Activated T-cell treated with anti-CD3 and anti-CD28 coated beads for 48 hours (primary cell): ENCODE data around the gene INSL3.
"Not testable (repeated sequence)": the region's sequence is repeated elsewhere in the genome, so short reads cannot be mapped to it uniquely, and the experiment has no call there.

Experiments used
- DNase-seq: peaks from one replicate; pipeline ENCODE4 v3.0.0-alpha.2; 2020; ENCODE audit warnings: low read depth

The INSL3 gene

DNA sequence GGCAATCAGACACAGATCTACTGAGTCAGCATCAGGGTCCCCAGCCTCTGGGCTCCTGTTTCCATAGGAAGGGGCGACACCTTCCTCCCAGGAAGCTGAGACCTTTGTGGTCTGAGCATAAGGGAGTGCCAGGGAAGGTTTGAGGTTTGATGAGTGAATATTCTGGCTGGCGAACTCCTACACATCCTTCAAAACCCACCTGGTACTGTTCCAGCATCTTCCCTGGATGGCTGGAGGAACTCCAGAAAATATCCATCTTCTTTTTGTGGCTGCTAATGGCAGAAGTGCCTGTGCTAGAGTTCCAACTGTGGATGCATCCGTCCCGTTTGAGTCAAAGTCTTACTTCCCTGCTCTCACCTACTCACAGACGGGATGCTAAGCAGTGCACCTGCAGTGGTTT is 9.2 kb downstream of the INSL3 start:
- no peak for DNase-seq

DNA sequence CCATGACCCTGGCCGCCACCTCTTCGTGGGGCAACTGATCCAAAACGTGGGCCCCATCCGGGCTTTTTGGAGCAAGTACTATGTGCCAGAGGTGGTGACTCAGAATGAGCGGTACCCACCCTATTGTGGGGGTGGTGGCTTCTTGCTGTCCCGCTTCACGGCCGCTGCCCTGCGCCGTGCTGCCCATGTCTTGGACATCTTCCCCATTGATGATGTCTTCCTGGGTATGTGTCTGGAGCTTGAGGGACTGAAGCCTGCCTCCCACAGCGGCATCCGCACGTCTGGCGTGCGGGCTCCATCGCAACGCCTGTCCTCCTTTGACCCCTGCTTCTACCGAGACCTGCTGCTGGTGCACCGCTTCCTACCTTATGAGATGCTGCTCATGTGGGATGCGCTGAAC is 9.6 kb downstream of the INSL3 start:
- no peak for DNase-seq

DNA sequence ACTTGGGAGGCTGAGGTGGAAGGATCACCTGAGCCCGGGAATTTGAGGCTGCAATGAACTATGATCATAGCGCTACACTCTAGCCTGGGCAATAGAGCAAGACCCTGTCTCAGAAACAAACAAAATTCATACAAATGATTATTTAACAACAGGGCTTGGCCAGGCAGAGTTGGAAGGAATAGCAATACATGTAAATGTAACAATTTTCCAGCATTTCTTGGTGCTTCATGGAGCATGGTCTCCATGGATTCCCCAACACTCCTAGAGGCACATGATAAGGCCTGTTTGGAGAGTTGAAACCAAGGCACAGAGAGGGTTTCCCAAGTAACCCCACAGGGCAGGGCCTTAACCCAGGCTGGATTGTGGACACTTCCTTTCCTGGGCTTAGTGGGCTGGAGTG is 10.2 kb downstream of the INSL3 start:
- no peak for DNase-seq

DNA sequence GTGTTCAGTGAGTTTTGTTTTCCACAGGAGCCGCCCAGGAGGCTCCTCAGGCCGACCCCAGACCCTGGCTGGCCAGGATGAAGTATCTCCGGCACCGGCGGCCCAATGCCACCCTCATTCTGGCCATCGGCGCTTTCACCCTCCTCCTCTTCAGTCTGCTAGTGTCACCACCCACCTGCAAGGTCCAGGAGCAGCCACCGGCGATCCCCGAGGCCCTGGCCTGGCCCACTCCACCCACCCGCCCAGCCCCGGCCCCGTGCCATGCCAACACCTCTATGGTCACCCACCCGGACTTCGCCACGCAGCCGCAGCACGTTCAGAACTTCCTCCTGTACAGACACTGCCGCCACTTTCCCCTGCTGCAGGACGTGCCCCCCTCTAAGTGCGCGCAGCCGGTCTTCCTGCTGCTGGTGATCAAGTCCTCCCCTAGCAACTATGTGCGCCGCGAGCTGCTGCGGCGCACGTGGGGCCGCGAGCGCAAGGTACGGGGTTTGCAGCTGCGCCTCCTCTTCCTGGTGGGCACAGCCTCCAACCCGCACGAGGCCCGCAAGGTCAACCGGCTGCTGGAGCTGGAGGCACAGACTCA is 13.5 kb downstream of the INSL3 start:
- DNase-seq: no peak

DNA sequence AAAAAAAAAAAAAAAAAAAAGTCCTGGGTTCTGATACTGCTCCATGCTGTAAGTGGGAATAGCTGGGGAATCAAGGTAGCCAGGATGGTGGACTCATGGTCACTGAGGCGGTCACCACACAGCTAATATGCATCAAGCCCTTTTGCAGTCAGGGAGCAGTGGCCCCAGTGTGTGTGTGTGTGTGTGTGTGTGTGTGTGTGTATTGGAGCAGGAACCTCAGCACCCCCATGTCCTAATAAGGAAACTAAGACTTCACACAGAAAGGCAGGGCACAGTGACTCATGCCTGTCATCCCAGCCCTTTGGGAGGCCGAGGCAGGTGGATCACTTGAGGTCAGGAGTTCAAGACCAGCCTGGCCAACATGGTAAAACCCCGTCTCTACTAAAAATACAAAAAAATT is 14.4 kb downstream of the INSL3 start:
- DNase-seq: no peak

DNA sequence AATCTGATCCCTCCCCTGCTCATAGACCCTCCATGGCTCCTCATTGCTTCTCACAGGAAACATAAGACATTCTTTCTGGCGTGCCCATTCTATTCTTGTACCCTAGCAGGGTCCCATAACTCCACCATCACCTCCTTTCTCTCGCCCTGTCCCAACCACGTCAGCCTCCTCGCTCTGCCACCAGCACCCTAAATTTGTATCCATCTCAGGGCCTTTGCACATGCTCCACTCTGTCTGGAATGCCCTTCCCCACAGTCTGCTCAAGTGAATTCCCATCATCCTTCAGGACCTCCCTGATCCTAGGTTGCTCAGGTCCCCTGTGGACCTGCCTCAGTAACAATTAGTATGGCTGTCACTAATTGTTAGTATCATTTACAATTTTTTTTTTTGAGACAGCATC is 15.9 kb downstream of the INSL3 start:
- DNase-seq: no peak

DNA sequence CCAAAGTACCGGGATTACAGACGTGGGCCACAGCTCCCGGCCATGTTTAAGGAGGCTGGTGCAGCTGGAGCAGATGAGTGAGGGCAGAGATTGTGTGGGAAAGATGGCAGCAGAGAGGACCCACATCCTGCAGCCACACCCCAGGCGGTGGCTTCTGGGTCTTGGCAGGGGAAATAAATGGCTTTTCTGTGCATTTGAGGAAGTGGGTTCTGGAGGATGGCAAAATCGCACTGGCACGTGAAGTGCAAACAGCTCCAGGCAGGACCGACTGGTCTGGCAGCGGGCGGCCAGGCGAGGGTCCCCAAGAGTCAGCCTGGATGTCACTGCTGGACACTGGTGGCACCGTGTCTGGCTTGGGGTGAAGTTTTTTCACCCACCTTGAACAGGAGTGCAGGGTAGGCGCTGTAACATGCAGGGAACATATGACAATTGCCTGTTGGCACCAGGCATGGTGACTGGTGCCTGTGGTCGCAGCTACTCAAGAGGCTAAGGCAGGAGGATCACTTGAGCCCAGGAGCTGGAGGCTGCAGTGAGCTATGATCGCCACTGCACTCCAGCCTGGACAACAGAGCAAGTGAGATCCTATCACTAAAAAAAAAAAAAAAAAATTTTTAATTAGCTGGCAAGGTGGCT is 17.9 kb downstream of the INSL3 start:
- DNase-seq: no peak

DNA sequence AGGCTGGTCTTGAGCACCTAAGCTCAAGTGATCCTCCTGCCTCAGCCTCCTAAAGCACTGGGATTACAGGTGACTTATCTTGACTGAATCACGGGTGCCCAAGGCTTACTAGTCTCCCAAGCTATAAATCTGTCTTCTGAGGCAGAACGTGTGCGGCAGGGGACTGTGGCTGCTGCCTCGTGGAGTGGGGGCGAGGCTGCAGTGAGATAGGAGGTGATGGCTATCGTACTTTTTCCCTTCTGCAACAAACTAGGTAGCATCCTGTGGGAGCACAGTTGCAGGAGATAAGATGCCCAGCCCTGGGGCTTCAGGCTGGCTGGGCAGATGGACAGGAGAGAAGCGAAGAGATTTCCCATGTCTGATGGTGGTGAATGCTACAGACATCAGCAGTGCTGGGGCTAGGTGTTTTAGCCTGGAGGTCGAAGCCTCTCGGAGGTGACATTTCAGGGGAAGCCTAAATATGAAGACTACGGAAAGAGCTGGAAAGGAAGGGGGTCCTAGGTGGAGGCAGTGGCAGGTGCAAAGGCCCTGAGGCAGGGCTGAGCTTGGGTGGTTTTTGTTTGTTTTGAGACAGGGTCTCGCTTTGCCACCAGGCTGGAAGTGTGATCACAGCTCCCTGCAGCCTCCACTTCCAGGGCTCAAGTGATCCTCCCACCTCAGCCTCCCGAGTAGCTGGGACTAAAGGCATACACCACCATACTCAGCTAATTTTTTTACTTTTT is 19.0 kb downstream of the INSL3 start:
- no peak for DNase-seq

DNA sequence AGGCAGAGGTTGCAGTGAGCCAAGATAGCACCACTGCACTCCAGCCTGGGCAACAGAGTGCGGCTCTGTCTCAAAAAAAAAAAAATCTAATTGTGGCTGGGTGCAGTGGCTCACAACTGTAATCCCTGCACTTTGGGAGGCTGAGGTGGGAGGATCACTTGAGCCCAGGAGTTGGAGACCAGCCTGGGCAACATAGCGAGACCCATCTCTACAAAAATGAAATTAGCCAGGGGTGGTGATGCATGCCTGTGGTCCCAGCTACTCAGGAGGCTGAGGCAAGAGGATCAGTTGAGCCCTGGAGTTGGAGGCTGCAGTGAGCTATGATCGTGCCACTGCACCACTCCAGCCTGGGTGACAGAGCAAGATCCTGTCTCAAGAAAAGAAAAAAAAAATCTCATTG is 22.7 kb downstream of the INSL3 start:
- not testable (repeated sequence) for DNase-seq

DNA sequence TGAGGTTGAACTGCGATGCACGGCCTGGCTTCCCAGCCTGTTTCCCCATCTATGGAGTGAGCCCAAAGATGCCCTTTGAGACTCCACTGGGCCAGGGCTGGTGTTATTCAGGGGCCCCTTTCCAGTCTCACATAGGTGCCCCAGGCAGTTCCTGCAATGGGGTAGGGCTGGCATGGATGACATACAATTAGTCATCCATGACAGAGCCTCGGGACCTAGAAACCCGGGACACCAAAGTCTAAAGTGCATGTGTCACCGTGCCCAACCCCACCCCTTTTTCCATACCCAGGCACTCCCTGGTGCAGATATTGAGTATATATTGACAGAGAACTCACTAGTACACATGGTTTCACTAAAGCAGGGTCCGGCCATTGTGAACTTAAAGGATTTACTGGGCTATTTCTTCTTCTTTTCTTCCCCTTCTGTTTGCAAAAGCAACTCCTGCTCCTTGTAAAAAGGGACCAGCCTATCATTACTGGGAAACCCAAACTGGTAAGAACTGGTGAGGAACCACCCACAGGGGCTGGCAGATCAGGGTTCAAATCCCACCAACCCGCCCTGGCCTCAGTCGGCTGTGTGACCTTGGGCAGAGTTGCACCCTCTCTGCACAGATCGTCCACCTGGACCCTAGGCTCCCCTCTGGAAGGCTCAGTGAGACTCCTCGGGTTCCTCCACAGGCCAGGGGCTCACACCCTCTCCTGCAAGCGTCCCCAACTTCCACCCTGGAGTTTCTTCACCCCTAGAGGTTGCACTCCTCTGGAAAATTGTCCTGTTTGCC is 23.7 kb downstream of the INSL3 start:
- DNase-seq: peak; percentile 63

DNA sequence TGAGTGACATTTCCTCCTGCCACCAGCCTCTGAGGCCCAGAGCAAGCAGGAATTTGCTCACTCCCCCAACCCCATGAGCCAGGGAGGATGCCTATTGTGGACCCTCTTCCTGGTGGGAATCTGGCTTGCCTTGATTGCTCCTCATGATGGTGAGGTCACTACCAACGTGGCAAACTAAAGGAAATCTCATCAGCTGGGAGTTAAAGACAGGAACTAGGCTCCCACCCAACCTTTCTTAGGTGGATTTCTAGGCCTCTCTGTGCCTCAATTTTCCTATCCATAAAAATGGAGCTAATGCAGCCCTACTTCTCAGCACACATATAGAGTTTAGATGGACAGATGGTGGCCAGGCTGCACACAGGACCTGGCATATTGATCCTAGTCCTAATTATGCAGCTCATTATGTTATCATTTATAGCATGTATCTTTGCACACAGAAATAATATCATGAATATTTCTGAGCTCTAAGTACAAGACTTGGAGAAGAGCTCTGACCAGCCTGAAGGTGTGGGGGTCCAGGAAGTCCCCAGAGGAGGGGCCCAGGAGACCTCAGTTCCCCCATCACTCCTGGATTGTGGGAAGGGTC is 24.4 kb downstream of the INSL3 start:
- no peak for DNase-seq

DNA sequence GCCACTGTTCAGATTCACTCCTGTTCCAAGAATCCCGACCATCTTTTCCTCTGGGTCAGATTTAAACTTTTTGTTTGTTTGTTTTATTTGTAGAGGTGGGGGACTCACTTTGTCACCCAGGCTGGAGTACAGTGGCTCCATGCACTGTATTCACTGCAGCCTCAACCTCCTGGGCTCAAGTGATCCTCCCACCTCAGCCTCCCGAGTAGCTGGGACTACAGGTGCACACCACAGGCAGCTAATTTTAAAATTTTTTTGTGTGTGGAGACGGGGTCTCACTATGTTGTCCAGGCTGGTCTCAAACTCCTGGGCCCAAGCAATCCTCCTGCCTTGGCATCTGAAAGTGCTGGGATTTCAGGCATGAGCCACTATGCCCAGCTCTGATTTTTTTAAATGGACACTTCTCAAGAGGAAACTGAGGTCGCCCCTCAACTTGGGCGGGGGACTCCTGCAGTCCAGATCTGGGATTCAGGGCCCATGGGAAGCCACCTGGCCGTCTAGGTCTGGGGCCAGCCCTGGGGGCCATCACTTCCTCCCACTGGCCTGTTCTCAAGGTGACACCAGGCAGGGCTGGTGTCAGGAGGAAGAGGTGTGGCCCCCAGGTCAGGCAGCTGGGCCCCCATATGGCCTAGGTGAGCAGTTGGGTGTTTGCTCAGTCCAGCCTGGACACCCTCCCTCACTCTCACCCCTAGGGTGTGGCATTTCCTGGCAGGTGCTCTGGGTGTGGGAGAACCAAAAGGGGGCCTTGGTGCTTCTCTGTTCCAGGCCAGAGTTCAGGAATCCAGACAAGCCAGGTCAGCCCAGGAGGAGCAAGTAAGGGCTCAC is 25.1 kb downstream of the INSL3 start:
- no peak for DNase-seq

DNA sequence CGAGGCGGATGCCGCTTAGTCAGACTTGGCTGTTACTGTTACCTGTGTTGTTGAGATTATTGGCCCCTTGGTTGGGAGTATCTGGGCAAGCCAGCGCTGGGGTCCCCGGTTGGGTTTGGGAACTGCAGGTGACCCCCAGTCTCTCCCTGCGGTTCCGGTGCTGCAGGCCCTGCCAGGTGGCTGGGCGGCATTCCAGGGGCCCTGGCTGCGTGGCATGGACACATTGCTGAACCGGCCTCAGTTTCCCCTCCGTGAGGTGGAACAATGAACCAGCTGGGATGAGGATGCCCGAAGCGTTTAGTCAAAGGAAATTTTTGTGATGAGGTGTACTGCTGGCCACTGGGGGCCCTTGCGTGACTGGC is 25.8 kb downstream of the INSL3 start:
- no peak for DNase-seq

DNA sequence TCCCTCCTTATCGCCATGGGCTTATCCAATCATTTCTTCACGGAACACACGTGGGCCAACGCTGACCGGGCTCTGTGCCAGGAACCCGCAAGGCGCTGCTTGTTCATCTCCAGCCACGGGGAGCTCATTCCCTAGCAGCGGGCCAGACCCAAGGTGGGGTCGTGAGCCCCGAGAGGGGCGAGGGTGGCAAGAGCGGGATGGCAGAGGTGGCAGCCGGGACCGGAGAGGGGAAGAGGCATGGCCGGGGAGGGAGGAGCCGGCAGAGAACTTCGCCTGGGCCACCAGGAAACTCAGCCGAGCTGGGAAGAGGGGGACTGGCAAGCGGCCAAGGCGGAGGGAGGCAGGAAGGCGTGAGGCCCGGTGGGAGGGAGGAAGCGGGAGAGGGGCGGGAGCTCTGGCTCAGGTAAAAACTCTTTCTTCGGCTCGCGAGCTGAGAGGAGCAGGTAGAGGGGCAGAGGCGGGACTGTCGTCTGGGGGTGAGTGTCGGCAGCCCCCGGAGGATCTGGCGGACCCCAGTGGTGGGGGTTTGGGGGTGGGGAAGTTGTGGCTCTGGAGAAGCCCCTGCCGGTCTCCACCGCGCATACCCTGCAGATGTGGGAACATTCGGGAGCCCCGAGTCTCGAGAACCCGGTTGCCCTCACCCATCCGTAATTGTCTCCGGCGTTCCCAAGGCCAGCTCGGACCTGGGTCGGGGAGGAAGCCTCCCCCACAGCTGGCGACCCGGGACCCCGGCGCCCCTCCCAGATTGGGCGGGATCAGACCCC is 26.4 kb downstream of the INSL3 start, which contains the start of gene B3GNT3:
Gene B3GNT3, plus strand, starts transcription at position 408 of the 764 bp plus-strand sequence. CDS start 12,670 bp downstream, outside the sequence.
- no peak for DNase-seq

DNA sequence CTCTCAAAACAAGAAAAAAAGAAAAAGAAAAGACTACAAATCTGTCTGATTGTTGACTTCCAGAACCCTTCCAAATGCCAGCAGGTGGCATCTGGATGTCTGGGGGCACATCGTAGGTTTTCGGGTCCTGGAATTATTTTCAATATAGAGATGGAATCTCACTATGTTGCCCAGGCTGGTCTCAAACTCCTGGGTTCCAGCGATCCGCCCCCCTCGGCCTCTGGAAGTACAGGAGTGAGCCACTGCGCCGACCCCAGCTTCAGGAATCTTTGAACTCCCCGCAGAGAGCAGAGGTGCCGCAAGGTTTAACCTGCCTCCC is 26.9 kb downstream of the INSL3 start:
- no peak for DNase-seq

DNA sequence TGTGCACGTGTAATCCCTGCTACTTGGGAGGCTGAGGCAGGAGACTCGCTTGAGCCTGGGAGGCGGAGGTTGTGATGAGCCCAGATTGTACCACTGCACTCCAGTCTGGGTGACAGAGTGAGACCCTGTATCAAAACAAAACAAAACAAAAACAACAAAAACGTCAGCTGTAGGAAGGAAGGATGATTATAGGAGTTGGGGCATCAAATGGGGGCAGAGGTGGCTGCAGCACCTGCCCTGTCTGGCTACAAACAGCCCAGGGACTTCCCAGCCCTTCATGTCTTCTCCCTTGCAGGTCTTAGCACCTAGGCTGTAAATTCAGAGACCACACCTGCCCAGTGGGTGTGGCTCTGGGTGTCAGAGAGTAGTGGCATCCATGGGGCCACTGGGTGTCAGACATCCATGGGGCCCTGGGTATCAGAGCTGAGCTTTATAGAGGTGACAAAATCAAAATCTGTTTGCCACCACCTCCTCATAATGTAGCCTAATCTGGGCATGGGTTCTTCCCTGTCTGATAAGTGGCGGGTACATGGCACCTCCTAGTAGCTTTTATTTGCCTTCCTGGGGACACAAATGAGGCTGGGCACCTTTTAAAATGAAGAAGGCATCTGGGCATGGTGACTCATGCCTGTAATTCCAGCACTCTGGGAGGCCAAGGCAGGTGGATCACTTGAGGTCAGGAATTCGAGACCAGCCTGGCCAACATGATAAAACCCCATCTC is 31.1 kb downstream of the INSL3 start:
- DNase-seq: no peak

DNA sequence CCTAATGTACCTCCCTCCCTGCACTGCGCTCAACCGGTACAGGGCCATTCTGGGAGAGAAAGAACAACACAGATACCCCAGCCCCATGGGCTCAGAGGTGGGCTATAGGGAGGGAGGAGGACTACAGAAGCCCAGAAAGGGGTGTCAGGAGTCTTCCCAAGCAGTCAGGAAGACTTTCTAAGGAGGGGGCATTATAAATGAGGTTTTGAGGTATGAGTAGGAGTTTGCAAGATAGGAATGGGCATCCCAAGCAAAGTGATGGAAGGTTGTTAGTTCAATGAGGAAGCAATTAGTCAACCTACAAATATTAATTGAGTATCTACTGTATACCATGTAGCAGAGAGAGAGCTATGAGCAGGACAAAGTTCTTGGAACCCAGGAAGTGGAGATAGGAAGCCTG is 32.7 kb downstream of the INSL3 start:
- DNase-seq: no peak

DNA sequence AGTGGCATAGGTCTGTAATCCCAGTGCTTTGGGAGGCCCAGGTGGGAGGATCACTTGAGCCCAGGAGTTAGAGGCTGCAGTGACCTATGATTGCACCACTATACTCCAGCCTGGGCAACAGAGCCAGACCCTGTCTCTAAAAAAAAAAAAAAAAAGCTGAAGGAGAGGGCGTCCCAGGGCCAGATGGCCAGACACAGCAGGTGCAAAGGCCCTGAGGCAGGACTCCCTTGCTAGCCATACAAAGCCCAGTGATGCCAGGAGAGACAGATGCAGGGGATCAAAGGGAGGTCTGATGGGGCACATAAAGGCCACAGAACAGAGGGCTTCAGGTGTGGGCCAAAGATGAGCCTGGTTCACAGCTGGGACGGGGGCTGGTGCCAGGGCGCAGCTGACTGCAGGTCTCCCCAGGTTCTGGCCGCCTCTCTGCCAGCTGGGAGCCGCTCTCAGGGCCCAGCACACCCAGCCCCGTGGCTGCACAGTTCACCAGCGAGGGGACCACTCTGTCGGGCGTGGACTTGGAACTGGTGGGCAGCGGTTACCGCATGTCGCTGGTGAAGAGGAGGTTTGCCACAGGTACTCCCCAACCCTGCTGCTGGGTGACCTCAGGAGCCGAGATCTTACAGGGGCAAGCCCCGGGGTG is 33.9 kb downstream of the INSL3 start:
- no peak for DNase-seq

DNA sequence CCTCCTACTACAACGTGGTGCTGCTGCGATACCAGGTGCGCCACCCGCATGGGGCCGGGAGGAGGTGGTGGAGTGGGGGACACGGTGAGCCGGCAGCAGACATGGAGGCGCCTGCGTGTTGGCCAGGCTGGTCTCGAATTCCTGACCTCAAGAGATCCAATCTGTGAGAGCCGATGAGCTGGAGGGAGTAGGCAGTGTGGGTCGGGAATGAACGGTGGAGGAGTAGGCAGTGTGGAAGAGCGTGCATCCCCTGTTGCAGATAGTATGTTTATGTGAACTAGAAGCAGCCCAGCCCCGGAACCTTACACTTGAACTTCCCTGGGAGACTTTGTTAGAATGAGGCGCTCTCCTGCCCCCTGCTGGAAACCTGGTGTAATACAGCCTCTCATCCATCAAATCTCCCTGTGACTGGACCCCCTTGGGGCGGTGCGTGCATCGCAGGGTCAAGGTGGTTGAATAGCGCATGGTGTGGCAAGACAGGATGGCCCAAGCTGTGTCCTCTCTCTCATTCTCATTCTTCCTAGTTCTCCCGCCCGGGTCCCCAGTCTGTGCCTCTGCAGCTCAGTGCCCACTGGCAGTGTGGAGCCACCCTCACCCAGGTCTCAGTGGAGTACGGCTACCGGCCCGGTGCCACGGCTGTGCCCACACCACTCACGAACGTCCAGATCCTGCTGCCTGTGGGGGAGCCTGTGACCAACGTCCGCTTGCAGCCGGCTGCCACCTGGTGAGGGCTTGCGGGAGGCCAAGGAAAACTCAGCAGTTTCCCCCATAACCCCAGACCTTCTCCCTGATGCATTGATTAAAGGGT is 36.9 kb downstream of the INSL3 start:
- DNase-seq: peak; percentile 62
